NCI-H1417 treated with DMSO at 0.1 percent for 48 hours (cell line): ENCODE data around the gene PDE6B.
"Not testable (repeated sequence)": the region's sequence is repeated elsewhere in the genome, so short reads cannot be mapped to it uniquely, and the experiment has no call there.

ENCODE experiments used
- DNase-seq: peaks from one replicate; lab custom pipeline; 2025; lab: John Stamatoyannopoulos, UW

Gene PDE6B

DNA sequence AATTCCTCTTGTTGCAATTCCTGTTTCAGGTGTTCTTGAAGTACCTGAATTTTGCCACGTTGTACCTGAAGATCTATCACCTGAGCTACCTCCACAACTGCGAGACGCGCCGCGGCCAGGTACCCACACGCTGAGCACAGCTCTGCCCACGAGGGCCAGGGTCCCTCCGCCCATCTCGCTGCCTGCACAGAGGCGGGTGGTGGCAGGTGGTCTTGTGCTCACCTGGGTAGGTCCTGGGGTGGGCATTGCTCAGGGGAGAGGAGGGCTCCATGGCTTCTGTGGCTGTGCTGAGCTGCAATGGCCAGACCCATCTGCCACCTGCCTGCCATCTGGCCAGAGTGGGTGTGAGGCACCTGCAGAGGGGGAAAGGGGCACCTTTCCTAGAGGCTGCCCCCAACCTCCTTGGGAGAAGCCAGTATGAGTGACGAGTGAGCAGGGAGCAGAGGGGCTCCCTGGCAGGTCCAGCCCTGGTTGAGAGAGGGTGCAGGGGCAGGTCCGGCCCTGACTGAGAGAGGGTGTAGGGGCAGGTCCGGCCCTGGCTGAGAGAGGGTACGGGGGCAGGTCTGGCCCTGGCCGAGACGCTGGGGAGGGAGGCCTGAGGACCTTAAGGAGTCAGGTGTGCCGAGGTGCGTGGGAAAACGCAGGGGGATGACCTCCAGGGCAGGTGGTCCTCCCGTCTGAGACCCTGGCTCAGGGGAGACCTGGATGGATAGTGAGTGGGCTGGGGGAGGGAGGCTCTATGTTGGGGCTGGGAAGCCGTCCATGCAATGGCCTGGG is 10.7 kb downstream of the PDE6B start:
- DNase-seq = no peak

DNA sequence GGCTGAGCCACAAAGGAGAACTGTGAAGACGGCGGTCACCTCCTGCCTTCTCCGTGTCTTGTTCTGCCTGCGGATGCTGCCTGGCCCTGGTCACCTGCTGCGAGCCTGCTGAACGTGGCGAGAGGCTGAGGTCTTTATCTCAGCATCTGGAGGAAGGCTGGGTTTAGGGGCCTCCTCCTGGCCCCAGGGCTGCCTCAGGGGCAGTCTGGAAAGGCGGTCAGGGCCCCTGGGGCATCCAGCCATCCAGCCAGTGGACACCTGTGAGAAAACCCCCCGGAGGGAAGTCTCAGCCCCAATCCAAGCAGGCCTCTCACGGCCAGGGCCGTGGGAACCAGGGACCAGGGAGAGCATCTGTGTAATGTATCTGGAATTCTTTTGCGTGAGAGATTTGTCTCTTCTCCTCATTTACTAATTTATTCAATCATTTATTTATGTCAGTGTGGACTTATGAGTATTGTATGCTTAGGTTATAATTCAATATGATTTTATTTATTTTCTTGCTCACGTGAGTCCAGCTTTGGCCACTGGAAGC is 11.3 kb downstream of the PDE6B start:
- no peak for DNase-seq

DNA sequence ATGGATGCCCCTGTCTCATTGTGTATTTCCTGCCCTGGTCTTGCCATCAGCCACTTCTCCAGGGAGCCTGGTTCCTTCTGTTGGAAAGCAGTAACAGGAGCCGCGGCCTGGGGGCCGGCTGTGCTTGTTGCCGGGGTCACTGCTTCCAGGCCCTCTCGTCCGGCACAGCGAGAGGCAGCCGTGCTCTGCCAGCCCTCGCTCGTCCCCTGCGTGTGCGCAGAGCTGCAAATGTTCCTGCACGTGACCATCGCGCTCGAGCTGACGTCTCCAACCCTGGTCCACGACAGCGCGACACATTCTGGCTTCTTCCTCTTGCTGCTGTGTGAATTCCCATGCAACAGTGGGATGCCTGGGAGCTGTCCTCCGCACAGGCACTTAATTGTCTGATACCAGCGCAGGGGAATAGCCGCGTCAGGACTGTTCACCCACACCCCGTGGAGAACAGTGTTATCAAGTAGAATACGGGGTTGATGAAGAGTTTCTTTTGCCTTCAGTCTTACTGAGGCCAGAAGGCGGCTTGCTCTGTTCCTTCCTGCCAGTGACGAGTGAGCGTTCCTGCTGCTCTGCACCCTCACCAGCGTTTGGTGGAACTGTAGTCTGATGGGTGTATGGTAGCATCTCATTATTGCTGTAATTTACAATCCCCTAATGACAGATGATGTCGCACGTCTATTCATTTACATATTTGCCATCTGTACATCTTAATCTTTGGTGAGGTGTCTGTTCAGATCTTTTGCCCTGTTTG is 12.3 kb downstream of the PDE6B start:
- DNase-seq = no peak

DNA sequence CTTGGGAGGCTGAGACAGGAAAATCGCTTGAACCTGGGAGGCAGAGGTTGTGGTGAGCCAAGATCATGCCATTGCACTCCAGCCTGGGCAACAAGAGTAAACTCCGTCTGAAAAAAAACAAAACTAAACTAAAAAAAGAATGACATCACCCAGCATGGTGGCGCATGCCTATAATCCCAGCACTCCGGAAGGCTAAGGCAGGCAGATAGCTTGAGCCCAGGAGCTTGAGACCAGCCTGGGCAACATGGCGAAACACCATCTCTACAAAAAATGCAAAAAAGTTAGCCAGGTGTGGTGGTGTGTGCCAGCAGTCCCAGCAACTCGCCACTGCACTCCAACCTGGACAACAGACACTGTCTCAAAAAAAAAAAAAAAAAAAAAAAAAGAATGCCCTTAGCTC is 17.0 kb downstream of the PDE6B start:
- not testable (repeated sequence) for DNase-seq

DNA sequence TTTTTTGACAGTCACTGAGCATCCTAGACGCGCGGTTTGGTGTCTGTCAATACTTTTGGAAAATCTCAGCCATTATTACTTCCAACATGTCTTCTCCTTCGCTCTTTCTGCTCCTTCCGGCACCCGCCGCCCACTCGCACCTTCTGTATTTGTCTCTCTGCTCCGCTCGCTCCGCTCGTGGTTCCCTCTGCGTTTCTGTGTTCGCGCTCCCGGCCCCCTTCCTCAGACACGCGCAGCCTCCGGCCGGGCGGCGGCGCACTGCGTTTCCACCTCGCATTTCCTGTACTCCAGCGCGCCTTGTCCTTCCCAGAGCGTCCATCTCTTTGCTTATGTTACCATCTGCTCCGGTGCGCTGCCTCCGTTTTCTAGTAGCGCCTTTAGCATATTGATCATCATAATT is 21.1 kb downstream of the PDE6B start:
- DNase-seq = no peak

DNA sequence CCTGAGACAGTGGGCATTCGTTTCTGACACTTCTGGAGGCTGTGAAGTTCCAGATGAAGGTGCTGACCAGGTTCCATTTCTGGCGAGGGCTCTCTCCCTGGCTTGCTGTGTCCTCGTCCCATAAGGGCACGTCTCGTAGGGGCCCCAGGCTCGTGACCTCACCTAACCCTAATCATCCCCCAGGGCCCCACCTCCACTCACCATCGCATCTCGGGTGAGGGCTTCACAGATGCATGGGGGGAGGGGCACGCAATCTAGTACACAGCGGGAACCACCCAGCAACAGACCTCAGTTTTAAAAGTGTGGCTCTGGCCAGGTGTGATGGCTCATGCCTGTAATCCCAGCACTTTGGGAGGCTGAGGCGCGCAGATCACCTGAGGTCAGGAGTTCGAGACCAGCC is 22.1 kb downstream of the PDE6B start:
- no peak for DNase-seq

DNA sequence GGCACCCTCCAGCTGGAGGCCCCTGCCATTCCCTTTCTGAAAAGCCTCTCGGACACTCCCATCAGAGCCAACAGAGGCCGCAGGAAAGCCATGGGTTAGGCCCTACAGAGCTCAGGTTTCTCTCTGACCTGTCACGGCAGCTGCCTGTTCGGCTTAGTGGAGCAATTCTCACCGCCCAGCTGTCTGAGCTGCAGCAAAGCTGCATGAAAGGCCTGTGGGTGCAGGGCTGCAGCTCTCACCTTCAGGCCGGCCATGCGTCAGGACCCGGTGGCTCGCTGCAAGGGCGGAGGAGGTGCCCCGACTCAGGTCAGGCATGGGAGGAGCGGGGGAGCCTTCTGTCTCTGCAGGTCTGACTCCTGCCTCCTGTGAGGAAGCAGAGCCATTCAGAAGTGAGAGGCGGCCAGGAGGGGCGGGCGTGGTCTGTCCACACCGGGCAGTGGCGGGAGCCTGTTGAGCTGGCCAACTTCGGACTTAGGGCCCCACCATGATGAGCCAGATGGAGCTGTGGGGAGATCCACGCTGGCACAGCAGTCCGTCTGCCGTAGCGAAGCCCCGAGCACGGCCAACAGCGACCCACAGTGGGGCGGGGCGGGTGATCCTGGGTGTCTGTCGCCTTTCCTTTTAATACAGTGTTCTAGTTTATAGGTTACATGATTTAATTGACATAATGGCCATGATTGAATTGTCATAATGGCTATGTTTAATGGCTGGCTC is 23.4 kb downstream of the PDE6B start:
- no peak for DNase-seq

DNA sequence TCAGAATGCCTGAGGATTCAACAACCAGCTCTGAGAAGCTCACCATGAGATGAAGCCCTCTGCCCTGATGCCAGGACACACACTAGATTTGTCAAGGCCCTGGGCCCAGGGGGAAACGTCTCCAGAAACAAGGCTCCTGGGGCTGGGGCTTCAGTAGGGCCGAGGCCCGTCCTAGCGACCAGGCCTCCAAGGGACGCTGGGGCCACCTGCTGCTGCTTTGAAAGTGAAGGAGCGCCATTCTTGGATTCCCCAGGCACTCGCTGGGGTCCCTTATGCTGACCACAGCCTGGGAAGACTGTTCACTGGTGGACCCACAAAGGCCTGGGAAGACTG is 23.9 kb downstream of the PDE6B start:
- DNase-seq = no peak

DNA sequence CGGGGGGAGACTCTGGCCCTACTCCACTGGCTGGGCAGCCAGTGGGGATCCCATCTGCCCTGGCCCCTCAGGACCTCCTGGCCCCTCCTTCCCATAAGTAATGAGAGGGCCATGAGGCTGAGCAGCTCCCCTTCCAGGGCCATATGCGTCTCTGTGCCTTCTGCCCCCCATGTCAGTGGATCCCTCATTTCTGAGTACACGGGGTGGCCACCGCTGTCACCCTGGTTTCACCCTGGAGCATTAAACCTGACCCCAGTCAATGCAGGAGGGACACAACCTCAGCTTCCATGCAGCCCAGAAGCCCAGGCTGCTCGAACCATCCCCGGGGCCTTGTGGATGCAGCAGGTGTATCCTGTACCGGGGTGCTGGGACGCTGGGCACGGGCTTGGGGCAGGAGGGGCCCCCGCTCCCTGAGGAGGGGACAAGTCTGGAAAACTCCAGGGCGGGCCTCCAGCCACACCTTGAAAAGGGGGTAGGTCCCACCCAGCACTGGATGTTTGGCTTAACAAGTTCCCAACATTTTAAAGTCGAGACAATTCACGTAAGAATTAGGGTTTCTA is 24.5 kb downstream of the PDE6B start:
- DNase-seq = no peak

DNA sequence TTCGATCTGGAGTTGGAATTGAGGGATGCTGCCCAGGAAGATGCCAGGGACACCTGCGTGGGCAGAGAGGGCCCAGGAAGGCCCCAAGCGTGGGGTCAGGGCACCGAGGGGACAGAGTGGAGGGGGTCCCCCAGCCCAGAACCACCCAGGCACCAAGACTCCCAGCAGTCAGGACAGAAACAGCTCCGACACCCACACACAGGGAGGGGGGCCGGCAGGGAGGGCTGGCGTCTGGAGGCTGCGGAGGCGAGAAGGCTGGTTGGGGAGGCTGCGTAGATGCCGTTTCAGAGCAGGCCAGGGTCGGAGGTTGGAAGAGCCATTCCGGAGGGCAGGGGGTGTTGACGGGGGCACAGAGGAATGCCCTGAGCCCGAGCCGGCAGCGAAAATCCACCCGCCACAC is 25.1 kb downstream of the PDE6B start:
- no peak for DNase-seq

DNA sequence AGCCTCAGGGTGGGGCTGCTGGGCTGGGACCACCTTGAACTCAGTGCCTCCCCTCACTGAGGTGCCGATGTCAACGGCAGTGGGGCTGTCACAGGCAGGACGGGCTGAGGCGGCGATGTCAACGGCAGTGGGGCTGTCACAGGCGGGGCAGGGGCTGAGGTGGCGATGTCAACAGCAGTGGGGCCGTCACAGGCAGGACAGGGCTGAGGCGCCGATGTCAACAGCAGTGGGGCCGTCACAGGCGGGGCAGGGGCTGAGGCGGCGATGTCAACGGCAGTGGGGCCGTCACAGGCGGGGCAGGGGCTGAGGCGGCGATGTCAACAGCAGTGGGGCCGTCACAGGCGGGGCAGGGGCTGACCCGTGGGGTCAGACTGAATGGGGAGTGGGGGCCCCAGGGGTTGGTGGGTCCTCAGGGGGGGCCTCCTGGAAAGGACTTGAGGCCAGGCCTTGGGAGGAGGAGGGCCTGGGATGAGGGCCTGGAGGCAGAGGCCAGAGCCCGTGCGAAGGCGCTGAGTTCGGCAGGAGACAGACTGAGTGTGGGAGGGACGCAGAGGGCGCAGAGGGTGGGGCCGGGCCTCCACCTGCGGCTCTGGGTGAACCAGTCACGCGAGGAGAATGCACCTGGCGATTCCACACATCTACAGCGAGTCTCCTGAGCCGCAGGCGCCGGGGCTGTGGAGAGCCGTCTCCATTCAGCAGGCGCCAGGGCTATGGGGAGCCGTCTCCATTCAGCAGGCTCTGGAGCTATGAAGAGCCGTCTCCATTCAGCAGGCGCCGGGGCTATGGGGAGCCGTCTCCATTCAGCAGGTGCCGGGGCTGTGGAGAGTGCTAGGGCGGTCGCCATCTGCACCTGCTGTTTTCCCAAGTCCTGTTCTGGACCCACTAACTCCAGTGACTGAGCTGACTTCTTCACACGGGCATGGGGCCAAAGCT is 25.8 kb downstream of the PDE6B start:
- DNase-seq = no peak

DNA sequence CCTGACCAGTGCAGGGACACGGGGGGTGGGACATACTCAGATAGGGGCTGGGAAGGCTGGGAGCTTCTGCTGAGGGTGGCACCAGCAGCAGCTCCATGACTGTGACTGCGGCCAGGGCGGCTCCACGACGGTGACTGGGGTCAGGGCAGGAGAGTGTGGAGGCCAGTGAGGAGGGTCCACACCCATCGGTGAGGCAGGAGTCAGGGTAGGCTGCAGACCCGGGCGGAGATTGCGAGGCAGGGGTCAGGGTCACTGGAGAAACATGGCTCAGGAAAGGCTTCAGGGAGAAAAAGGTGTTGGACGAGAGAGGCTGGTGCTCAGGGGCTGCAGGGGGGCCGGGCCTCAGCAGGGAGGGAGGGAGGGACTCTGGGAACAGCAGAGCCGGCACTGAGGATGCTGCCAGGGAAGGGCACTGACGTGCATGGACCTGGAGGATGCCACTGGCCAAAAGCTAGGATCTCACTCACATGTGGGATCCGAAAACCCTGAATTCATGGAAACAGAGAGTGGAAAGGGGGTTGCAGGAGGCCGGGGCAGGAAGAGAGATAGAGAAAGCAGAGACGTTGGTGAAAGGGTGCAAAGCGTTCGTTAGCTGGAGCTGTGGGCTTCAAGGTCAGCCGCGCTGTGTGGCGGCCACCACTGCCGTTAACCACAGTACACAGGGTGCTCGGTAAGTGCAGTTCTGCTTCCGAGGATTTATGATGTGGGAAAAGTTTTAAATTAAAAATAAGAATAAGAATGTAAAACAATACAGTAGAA is 26.7 kb downstream of the PDE6B start:
- DNase-seq = no peak

DNA sequence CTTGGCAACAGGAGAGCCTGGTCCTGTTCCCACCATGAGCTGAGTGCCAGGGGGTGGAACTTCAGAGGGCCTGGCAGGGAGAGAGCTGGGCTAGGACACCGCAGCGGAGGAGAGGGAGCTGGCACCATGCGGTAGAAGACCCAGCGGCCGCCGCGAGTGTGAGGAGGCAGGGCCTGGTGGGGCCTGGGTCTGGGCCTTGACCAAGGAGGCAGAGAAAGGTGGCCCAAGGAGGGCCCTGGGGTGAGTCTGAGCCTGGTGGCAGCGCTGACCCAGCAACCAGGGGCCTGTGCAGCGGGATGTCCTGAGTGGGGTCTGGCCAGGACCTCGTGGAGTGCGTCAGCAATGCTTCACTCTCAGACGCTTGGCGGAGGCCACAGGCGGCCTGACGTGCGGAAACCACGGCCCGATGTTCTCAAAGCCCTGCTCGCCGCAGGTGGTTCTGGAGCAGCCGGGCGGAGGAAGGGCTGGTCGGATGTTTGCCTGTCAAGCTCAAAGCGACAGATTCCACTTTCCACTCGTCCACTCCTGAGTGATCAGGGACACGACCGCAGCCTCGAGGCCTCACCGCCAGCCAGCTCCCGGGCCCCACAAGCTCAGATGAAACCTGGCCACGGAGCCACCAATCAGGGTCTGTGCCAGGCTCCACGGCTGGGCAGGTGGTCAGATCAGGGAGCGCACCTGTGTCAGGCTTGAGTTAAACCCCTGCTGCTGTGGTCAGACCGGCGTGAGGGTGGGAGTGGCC is 27.9 kb downstream of the PDE6B start:
- no peak for DNase-seq

DNA sequence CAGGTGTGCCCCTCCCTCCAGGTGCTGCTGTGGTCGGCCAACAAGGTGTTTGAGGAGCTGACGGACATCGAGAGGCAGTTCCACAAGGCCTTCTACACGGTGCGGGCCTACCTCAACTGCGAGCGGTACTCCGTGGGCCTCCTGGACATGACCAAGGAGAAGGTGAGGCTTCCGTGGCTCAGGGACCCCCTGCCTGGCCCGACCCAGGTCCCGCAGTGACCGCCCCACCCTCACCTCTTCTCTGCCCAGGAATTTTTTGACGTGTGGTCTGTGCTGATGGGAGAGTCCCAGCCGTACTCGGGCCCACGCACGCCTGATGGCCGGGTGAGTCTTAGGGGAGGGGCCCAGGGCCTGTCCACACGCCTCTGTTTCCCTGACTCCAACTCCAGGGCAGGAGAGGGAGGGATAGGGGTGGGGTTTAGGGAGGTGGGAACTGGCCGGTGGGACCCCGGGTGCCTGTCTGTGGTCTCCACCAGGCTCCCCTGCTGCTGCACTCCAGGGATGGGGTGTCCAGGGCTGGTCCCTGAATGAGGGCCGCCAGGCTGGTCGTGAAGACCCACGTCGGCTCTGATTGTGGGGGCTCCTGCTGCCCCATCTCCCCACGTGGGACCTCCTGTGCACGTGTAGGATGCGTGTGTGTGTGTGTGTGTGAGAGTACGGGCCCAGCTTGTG is 28.6 kb downstream of the PDE6B start:
- no peak for DNase-seq

DNA sequence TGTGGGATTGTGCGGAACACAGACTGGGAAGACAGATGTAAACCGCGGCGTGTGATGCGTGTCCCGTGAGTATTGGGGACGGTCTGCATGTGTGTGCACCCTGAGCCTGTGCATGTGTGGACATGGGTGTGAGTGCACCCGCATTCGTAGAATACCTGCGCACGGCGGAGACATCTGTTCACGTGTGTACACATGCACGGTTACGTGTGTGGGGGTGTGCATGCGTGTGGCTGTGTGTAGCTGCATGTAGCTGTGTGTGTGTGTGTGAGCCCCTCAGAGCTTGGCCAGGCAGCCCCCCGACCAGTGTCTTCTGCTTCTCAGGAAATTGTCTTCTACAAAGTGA is 29.1 kb downstream of the PDE6B start:
- DNase-seq = no peak

DNA sequence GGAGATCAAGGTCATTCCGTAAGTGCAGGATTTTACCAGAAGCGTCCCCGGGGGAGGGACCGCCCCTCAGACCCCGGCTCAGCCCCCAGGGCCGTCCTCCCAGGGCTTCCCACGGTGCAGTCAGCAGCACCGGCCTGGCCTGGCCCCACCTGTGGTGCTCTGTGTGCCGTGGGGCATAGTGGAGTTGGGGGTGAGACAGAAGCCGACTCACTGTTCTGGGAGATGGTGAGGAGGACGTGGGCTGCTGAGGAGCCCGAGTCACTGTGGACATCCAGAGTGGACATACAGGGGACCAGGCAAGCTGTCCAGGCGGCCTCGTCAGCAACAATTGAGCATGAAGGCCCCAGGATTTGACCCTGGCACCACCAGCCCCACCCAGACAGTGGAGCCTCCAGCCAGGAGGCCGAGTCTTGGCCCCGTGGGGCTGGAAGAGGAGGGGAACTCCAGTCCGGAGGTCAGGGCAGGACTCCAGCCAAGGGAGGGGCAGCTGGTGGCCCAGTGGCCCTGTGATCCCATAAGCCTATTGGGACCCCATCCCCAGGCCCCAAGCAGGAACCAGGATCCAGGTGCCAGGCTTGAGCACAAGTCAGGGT is 29.6 kb downstream of the PDE6B start:
- no peak for DNase-seq

DNA sequence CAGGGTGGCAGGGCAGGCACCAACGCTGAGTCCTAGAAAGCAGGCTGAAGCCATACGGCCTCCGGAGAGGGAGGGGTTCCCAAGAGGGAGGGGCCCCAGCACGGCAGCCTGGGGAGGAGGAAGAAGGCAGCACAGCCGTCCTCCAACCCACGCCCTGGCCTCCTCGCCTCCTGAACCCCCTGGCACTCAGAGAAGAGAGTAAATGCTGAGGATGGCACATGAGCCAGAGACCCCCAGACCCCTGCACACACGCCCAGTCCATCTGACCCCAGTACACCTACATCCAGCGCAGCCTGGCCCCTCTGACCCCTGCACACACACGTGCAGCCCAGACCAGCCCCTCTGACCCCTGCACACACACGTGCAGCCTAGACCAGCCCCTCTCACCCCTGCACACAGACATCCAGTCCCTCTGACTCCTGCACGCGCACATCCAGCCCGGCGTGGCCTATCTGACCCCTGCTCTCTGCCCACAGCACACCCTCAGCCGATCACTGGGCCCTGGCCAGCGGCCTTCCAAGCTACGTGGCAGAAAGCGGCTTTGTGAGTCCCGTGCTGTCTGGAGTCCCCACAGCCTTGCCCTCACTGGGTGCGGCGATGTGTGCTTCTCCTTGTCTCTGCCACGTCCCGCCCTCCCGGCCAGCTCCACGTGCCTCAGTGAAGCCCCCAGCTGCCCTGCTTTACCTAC is 30.2 kb downstream of the PDE6B start:
- no peak for DNase-seq
